OCI-LY1 (cell line): Measurements from ENCODE around the gene PAX5.

Source experiments
- CTCF ChIP-seq: fragments of 200-600 bp; sonication (generic), shearing (Covaris generic); IDR thresholded peaks from 2 replicates; pipeline ENCODE4 v1.5.1; 2017; ENCODE audit warnings: mild to moderate bottlenecking, antibody characterized with exemption, low read length, moderate library complexity, mixed read lengths
- EZH2 ChIP-seq: fragments of 200-600 bp; sonication (generic), shearing (Covaris generic); IDR thresholded peaks from 2 replicates; pipeline ENCODE4 v1.8.0; 2017; ENCODE audit warnings: borderline replicate concordance, mixed run types, mild to moderate bottlenecking, antibody characterized with exemption, low read length, moderate library complexity, mixed read lengths

GRCh38 chr9:36971935-36972488 is 62.1 kb downstream of the PAX5 start:
- TF ChIP-seq CTCF (no peak), EZH2 (no peak)
